B cell (primary cell): ENCODE data around the gene ESPNL. TPM values are rescaled to one million over a fixed set of nuclear protein-coding genes. Genes with fewer than 3 reads are reported as not detected.

Experiments
- ATAC-seq: fragments of 200-7000 bp; cut with Tn5 transposase; one replicate; pipeline ENCODE4 v1.10.0; 2021; ENCODE audit warnings: low read depth, mild to moderate bottlenecking, moderate number of reproducible peaks, moderate library complexity
- CTCF ChIA-PET: fragments of 350-600 bp; sonication (Branson Sonifier 250); formaldehyde crosslinking; loops from one replicate; lab custom pipeline; 2021; ENCODE audit warnings: antibody characterized with exemption, inconsistent platforms; lab: Charles Lee
- POLR2A ChIA-PET: fragments of 350-600 bp; sonication (Branson Sonifier 250); formaldehyde crosslinking; loops from one replicate; lab custom pipeline; 2021; ENCODE audit warnings: antibody characterized with exemption; lab: Charles Lee
- DNase-seq: peaks from one replicate; pipeline ENCODE4 v3.0.0; 2013
- H2AFZ ChIP-seq: 2 replicates; pipeline ENCODE4 v1.6.1; 2012; ENCODE audit warnings: mild to moderate bottlenecking, low read depth, low read length; ENCODE audit not compliant: insufficient read depth, poor library complexity, severe bottlenecking
- H3K27ac ChIP-seq, 2 donors: 1 replicate in 1 of 2; 2 replicates in 1 of 2; pipeline ENCODE4 v1.5.1; 2012 to 2013; ENCODE audit warnings: low read length in 2 of 2, mild to moderate bottlenecking in 2 of 2, moderate library complexity in 1 of 2
- H3K27me3 ChIP-seq, 4 experiments: fragments of 200-600 bp in 1 of 4; sonication (generic) in 1 of 4; replicated peaks in 1 of 4; 1 replicate in 2 of 4; 2 replicates in 2 of 4; pipeline versions ENCODE4 v1.6.1 to v1.7.0; 2013 to 2016; ENCODE audit warnings: low read length in 3 of 4, mild to moderate bottlenecking in 2 of 4, mixed read lengths in 1 of 4, moderate library complexity in 1 of 4; ENCODE audit not compliant: insufficient read depth in 4 of 4, control insufficient read depth in 3 of 4; ENCODE audit errors: control extremely low read depth in 1 of 4
- H3K36me3 ChIP-seq, 2 experiments: replicated peaks in 1 of 2; 1 replicate in 1 of 2; 2 replicates in 1 of 2; pipeline versions ENCODE4 v1.6.1 to v1.7.1; 2013; ENCODE audit warnings: low read length in 1 of 2; ENCODE audit not compliant: insufficient read depth in 2 of 2, control insufficient read depth in 1 of 2; ENCODE audit errors: control extremely low read depth in 1 of 2, extremely low read depth in 1 of 2
- H3K4me1 ChIP-seq, 2 donors: fragments of 200-600 bp in 1 of 2; sonication (generic) in 1 of 2; 1 replicate in 1 of 2; 2 replicates in 1 of 2; pipeline versions ENCODE4 v1.5.1 to v1.6.1; 2013 to 2017; ENCODE audit warnings: low read length in 2 of 2; ENCODE audit not compliant: control insufficient read depth in 2 of 2, insufficient read depth in 2 of 2
- H3K4me2 ChIP-seq: replicated peaks from 2 replicates; pipeline ENCODE3; 2012; ENCODE audit warnings: mild to moderate bottlenecking, low read depth, low read length; ENCODE audit not compliant: poor library complexity, severe bottlenecking
- H3K4me3 ChIP-seq, 5 experiments: fragments of 200-600 bp in 1 of 5; sonication (generic) in 1 of 5; 1 replicate in 3 of 5; 2 replicates in 2 of 5; pipeline versions ENCODE4 v1.5.1 to v1.7.0; 2011 to 2016; ENCODE audit warnings: low read length in 4 of 5, mild to moderate bottlenecking in 4 of 5, low read depth in 2 of 5, control low read depth in 1 of 5, moderate library complexity in 1 of 5; ENCODE audit not compliant: insufficient read depth in 1 of 5; ENCODE audit errors: control extremely low read depth in 1 of 5, extremely low read depth in 1 of 5
- H3K79me2 ChIP-seq: fragments of 200-600 bp; sonication (generic); one replicate; pipeline ENCODE4 v1.6.0; 2016; ENCODE audit warnings: low read length; ENCODE audit not compliant: control insufficient read depth, insufficient read depth
- H3K9ac ChIP-seq: fragments of 200-600 bp; sonication (generic); 2 replicates; pipeline ENCODE4 v1.6.1; 2017; ENCODE audit warnings: mild to moderate bottlenecking, low read length, moderate library complexity
- H3K9me3 ChIP-seq, 3 donors: one replicate each; pipeline versions ENCODE4 v1.6.1 to v1.7.1; 2013; ENCODE audit warnings: low read length in 2 of 3; ENCODE audit not compliant: control insufficient read depth in 2 of 3, insufficient read depth in 1 of 3; ENCODE audit errors: control extremely low read depth in 1 of 3
- H4K20me1 ChIP-seq: 2 replicates; pipeline ENCODE4 v1.6.0; 2012; ENCODE audit warnings: mild to moderate bottlenecking, low read length; ENCODE audit not compliant: insufficient read depth, control insufficient read depth, poor library complexity, severe bottlenecking
- H3K27ac Mint-ChIP-seq: one replicate; pipeline ENCODE4 v1.8.0; 2021; ENCODE audit warnings: mixed read lengths
- H3K27me3 Mint-ChIP-seq: one replicate; pipeline ENCODE4 v1.8.0; 2021; ENCODE audit warnings: mixed read lengths
- H3K4me1 Mint-ChIP-seq: one replicate; pipeline ENCODE4 v1.8.0; 2021; ENCODE audit warnings: mixed read lengths
- H3K4me3 Mint-ChIP-seq: one replicate; pipeline ENCODE4 v1.8.0; 2021; ENCODE audit warnings: mixed read lengths
- H3K9me3 Mint-ChIP-seq: one replicate; pipeline ENCODE4 v1.8.0; 2022; ENCODE audit warnings: mixed read lengths; ENCODE audit not compliant: insufficient read depth
- CTCF ChIP-seq: fragments of 200-600 bp; IDR thresholded peaks from one replicate; pipeline ENCODE4 v1.8.0; 2022; ENCODE audit warnings: antibody characterized with exemption, mild to moderate bottlenecking
- EZH2 ChIP-seq: IDR thresholded peaks from 2 replicates; pipeline ENCODE4 v1.6.1; 2012; ENCODE audit warnings: borderline replicate concordance, low read depth, mild to moderate bottlenecking, moderate library complexity, low read length; ENCODE audit not compliant: insufficient read depth, poor library complexity, severe bottlenecking
- WGBS: methylation state at CpG from one replicate; pipeline ENCODE4 v1.1.5; 2013; ENCODE audit warnings: missing lambda C conversion rate; ENCODE audit not compliant: insufficient coverage; 5-methylcytosine and 5-hydroxymethylcytosine counted together
- intact Hi-C: fragments of 100-400 bp; cut with micrococcal nuclease; formaldehyde crosslinking; loops from one replicate; pipeline ENCODE4 v1.10.0; 2022
- polyA plus RNA-seq: library from polyadenylated mRNA; depleted of rRNA; stranded (reverse); fragments of >200 nt; gene quantifications from 2 replicates; pipeline ENCODE4 v1.2.3, GENCODE V29; 2012
- total RNA-seq, 2 donors: library from RNA; stranded (reverse); fragments of 120-200 nt in 1 of 2; gene quantifications; 1 replicate in 1 of 2; 2 replicates in 1 of 2; pipeline versions ENCODE4 v1.2.3 to v1.2.4, GENCODE V29; 2013 to 2022

The ESPNL gene
- total and polyA plus RNA-seq, 2 donors (not counting 1 experiment from before 2014, with no cell fraction given): 1.6 to 2.5 TPM

- Histone ChIP-seq H3K4me2 (no peak overlapping the region), H2AFZ (no peak overlapping the region), H3K27ac (no peak overlapping the region), H3K9ac (no peak overlapping the region), H3K79me2 (no peaks in the 10 kb centered on the region), H4K20me1 (no peaks in the 10 kb centered on the region), H3K27me3 (no peaks in the 10 kb centered on the region), H3K4me1 (peaks cover 0 to 5% of the 10 kb centered on the region in 2 donors), H3K4me3 (no peak overlapping the region), H3K36me3 (no peaks in the 10 kb centered on the region), H3K9me3 (peaks cover 0 to 5% (median 0%) of the 10 kb centered on the region in 3 donors)
- no peak for DNase-seq
- Mint-ChIP-seq H3K27me3 (no peaks in the 10 kb centered on the region), H3K9me3 (no peaks in the 10 kb centered on the region), H3K27ac (no peak overlapping the region), H3K4me3 (no peak overlapping the region), H3K4me1 (no peaks in the 10 kb centered on the region)
- TF ChIP-seq CTCF (no peak), EZH2 (no peak)
- intact Hi-C loops: no loop called here
- ChIA-PET POLR2A (no interaction called here), CTCF (no interaction called here)
- WGBS: 100% methylated on average over 2 of the region's 2 CpGs
- no peak for ATAC-seq
Observed at GRCh38 chr2:238126338-238126737, 26.2 kb downstream of the ESPNL start.

DNA sequence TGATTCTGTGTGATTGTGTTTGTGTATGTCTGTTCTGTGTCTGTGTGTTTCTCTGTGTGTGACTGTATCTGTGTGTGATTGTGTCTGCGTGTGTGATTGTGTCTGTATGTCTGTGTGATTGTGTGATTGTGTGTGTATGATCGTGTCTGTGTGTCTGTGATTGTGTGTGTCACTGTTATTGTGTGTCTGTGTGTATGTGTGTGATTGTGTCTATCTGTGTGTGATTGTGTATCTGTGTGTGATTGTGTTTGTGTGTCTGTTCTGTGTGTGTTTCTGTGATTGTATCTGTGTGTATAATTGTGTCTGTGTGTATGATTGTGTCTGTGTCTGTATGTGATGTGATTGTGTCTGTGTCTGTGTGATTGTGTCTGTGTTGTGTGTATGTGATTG, 26.6 kb downstream of the ESPNL start:
- intact Hi-C loops: no loop called here
- no peaks in the 10 kb centered on the region for H3K27me3 Mint-ChIP-seq
- no peak overlapping the region for H3K27ac Mint-ChIP-seq
- TF ChIP-seq CTCF: no peak
- TF ChIP-seq EZH2: no peak
- ATAC-seq (no peak), DNase-seq (no peak)
- H3K4me3 Mint-ChIP-seq: no peak overlapping the region
- Histone ChIP-seq H3K79me2 (no peaks in the 10 kb centered on the region), H3K9me3 (peaks cover 0 to 5% (median 0%) of the 10 kb centered on the region in 3 donors), H3K36me3 (no peaks in the 10 kb centered on the region), H4K20me1 (no peaks in the 10 kb centered on the region), H3K27ac (no peak overlapping the region), H3K4me3 (no peak overlapping the region), H3K9ac (no peak overlapping the region), H3K27me3 (no peaks in the 10 kb centered on the region), H2AFZ (peak overlapping the region; percentile 56), H3K4me2 (no peak overlapping the region), H3K4me1 (peaks cover 0 to 5% of the 10 kb centered on the region in 2 donors)
- ChIA-PET POLR2A (no interaction called here), CTCF (no interaction called here)
- no peaks in the 10 kb centered on the region for H3K9me3 Mint-ChIP-seq
- no peaks in the 10 kb centered on the region for H3K4me1 Mint-ChIP-seq
- WGBS: 93% methylated on average over 2 of the region's 2 CpGs
